OCI-LY1 (cell line): ENCODE results near the gene TRPV2.

Source experiments
- H2AFZ ChIP-seq: fragments of 200-600 bp; sonication (generic), shearing (Covaris generic); 2 replicates; pipeline ENCODE4 v1.6.0; 2014; ENCODE audit warnings: antibody characterized with exemption, mild to moderate bottlenecking, low read length
- H3F3A ChIP-seq: fragments of 200-600 bp; sonication (generic), shearing (Covaris generic); 2 replicates; pipeline ENCODE4 v1.6.0; 2014; ENCODE audit warnings: mild to moderate bottlenecking, antibody characterized with exemption, low read length, moderate library complexity; ENCODE audit not compliant: insufficient read depth
- H3K27ac ChIP-seq: fragments of 200-600 bp; sonication (generic); 2 replicates; pipeline ENCODE4 v1.5.1; 2014; ENCODE audit warnings: low read length, mixed run types, mild to moderate bottlenecking, low read depth; ENCODE audit not compliant: poor library complexity, severe bottlenecking
- H3K27me3 ChIP-seq: fragments of 200-600 bp; sonication (generic); 2 replicates; pipeline ENCODE4 v1.6.0; 2014; ENCODE audit warnings: antibody characterized with exemption, mild to moderate bottlenecking, low read length, moderate library complexity; ENCODE audit not compliant: insufficient read depth
- H3K36me3 ChIP-seq: fragments of 200-600 bp; sonication (generic); 2 replicates; pipeline ENCODE4 v1.6.1; 2014; ENCODE audit warnings: mild to moderate bottlenecking, antibody characterized with exemption, low read length, moderate library complexity, mixed read lengths; ENCODE audit not compliant: insufficient read depth
- H3K4me1 ChIP-seq: fragments of 200-600 bp; sonication (generic); 2 replicates; pipeline ENCODE4 v1.5.1; 2014; ENCODE audit warnings: mild to moderate bottlenecking, low read length, moderate library complexity; ENCODE audit not compliant: insufficient read depth, severe bottlenecking
- H3K4me2 ChIP-seq: fragments of 200-600 bp; sonication (generic), shearing (Covaris generic); 2 replicates; pipeline ENCODE4 v1.6.1; 2014; ENCODE audit warnings: low read length
- H3K4me3 ChIP-seq: fragments of 200-600 bp; sonication (generic); 2 replicates; pipeline ENCODE4 v1.5.1; 2014; ENCODE audit warnings: low read length, low read depth, mild to moderate bottlenecking, mixed read lengths; ENCODE audit not compliant: poor library complexity, severe bottlenecking
- H3K79me2 ChIP-seq: fragments of 200-600 bp; shearing (Covaris generic); 2 replicates; pipeline ENCODE4 v1.6.1; 2016; ENCODE audit warnings: mixed run types, low read length, mixed read lengths; ENCODE audit not compliant: insufficient read depth
- H3K9ac ChIP-seq: fragments of 200-600 bp; sonication (generic), shearing (Covaris generic); 2 replicates; pipeline ENCODE4 v1.6.1; 2014; ENCODE audit warnings: mild to moderate bottlenecking, low read length, mixed read lengths
- H3K9me2 ChIP-seq: fragments of 200-600 bp; sonication (generic), shearing (Covaris generic); 2 replicates; pipeline ENCODE4 v1.6.1; 2014; ENCODE audit warnings: low read depth, mild to moderate bottlenecking, low read length, mixed read lengths
- H3K9me3 ChIP-seq: fragments of 200-600 bp; shearing (Covaris generic); 2 replicates; pipeline ENCODE4 v1.6.1; 2014; ENCODE audit warnings: low read length, mixed read lengths
- H4K20me1 ChIP-seq: fragments of 200-600 bp; sonication (generic), shearing (Covaris generic); 2 replicates; pipeline ENCODE4 v1.6.0; 2016; ENCODE audit warnings: mild to moderate bottlenecking, low read length; ENCODE audit not compliant: insufficient read depth
- EZH2 ChIP-seq: fragments of 200-600 bp; sonication (generic), shearing (Covaris generic); IDR thresholded peaks from 2 replicates; pipeline ENCODE4 v1.8.0; 2017; ENCODE audit warnings: borderline replicate concordance, mixed run types, mild to moderate bottlenecking, antibody characterized with exemption, low read length, moderate library complexity, mixed read lengths
- TF ChIP-seq, protein P1 (sequence below): fragments of 200-600 bp; sonication (generic), shearing (Covaris generic); IDR thresholded peaks from 2 replicates; pipeline ENCODE4 v1.5.1; 2017; ENCODE audit warnings: mild to moderate bottlenecking, antibody characterized with exemption, low read length, moderate library complexity, mixed read lengths

TRPV2 gene

DNA sequence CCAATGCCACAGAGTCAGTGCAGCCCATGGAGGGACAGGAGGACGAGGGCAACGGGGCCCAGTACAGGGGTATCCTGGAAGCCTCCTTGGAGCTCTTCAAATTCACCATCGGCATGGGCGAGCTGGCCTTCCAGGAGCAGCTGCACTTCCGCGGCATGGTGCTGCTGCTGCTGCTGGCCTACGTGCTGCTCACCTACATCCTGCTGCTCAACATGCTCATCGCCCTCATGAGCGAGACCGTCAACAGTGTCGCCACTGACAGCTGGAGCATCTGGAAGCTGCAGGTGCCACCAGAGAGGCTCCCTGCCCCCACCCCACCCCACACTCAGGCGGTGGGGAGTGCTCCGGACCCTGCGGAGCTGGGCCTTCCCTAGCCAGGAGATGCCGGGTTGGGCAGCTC, 16.6 kb downstream of the TRPV2 start:
- H3K9me2 ChIP-seq: no peaks in the 10 kb centered on the region
- no peak overlapping the region for H3K9ac ChIP-seq
- no peak for TF ChIP-seq EZH2
- TF ChIP-seq, protein P1, sequence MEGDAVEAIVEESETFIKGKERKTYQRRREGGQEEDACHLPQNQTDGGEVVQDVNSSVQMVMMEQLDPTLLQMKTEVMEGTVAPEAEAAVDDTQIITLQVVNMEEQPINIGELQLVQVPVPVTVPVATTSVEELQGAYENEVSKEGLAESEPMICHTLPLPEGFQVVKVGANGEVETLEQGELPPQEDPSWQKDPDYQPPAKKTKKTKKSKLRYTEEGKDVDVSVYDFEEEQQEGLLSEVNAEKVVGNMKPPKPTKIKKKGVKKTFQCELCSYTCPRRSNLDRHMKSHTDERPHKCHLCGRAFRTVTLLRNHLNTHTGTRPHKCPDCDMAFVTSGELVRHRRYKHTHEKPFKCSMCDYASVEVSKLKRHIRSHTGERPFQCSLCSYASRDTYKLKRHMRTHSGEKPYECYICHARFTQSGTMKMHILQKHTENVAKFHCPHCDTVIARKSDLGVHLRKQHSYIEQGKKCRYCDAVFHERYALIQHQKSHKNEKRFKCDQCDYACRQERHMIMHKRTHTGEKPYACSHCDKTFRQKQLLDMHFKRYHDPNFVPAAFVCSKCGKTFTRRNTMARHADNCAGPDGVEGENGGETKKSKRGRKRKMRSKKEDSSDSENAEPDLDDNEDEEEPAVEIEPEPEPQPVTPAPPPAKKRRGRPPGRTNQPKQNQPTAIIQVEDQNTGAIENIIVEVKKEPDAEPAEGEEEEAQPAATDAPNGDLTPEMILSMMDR: no peak
- no peak overlapping the region for H2AFZ ChIP-seq
- H3K27me3 ChIP-seq: no peaks in the 10 kb centered on the region
- no peaks in the 10 kb centered on the region for H3F3A ChIP-seq
- no peaks in the 10 kb centered on the region for H3K9me3 ChIP-seq
- H3K4me1 ChIP-seq: peaks cover 20% of the 10 kb centered on the region
- H3K36me3 ChIP-seq: peaks cover 23% of the 10 kb centered on the region; the same call in 1 of the 2 replicates
- no peak overlapping the region for H3K4me2 ChIP-seq
- H3K27ac ChIP-seq: no peak overlapping the region
- H4K20me1 ChIP-seq: no peaks in the 10 kb centered on the region
- H3K79me2 ChIP-seq: no peaks in the 10 kb centered on the region
- H3K4me3 ChIP-seq: no peak overlapping the region

DNA sequence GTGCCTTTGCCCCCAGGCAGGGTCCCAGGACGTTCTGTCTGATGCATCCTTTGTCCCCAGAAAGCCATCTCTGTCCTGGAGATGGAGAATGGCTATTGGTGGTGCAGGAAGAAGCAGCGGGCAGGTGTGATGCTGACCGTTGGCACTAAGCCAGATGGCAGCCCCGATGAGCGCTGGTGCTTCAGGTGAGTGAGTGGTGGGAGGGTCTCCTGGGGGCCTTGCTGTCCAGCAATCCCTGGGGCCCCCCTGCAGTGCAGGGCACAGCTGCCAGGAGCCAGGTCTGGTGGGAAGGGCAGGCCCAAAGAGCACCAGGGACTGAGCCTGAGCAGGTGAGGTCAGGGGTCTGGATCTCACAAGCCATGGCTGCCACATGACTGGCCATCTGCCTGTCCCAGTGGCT, 18.1 kb downstream of the TRPV2 start:
- H3K4me1 ChIP-seq: peaks cover 22% of the 10 kb centered on the region
- peaks cover 12% of the 10 kb centered on the region; the same call in 1 of the 2 replicates for H3K36me3 ChIP-seq
- H3K27me3 ChIP-seq: no peaks in the 10 kb centered on the region
- H3F3A ChIP-seq: no peaks in the 10 kb centered on the region
- H3K4me2 ChIP-seq: no peak overlapping the region
- TF ChIP-seq, protein P1: no peak
- TF ChIP-seq EZH2: no peak
- no peaks in the 10 kb centered on the region for H4K20me1 ChIP-seq
- no peak overlapping the region for H3K27ac ChIP-seq
- H2AFZ ChIP-seq: no peak overlapping the region
- H3K9ac ChIP-seq: no peak overlapping the region
- H3K9me2 ChIP-seq: no peaks in the 10 kb centered on the region
- no peaks in the 10 kb centered on the region for H3K9me3 ChIP-seq
- H3K4me3 ChIP-seq: no peak overlapping the region
- H3K79me2 ChIP-seq: no peaks in the 10 kb centered on the region

DNA sequence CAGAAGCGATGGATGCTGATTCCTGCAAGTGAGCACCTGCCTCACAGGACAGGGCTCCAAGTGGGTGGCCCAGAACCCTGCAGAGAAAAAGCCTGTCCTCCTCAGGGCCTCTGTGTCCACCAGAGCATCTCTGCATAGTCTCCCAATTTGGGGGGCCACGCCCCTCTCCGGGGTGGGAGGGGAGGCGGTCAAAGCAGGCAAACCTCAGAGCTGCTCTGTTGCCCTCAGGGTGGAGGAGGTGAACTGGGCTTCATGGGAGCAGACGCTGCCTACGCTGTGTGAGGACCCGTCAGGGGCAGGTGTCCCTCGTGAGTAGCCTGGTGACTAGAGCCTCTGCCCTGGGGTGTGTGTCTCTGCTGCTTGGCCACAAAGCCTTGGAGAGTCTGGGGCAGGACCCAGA, 19.3 kb downstream of the TRPV2 start:
- TF ChIP-seq EZH2: no peak
- TF ChIP-seq, protein P1: no peak
- H3K27ac ChIP-seq: peak overlapping the region; percentile 67

More for the DNA sequence above, 19.3 kb downstream of the TRPV2 start:
- no peaks in the 10 kb centered on the region for H3F3A ChIP-seq
- H3K9ac ChIP-seq: peak overlapping the region; percentile 22; the same call in 1 of the 2 replicates
- H3K4me3 ChIP-seq: peak overlapping the region; percentile 11
- peaks cover 11% of the 10 kb centered on the region for H3K36me3 ChIP-seq
- H4K20me1 ChIP-seq: no peaks in the 10 kb centered on the region
- H3K9me2 ChIP-seq: no peaks in the 10 kb centered on the region
- H3K9me3 ChIP-seq: no peaks in the 10 kb centered on the region
- peak overlapping the region; percentile 25; the same call in 1 of the 2 replicates for H3K4me2 ChIP-seq
- H3K27me3 ChIP-seq: no peaks in the 10 kb centered on the region
- H3K4me1 ChIP-seq: peaks cover 19% of the 10 kb centered on the region
- 0 out of 2 replicates have a peak overlapping the region, but pooled peaks have one; percentile 27 for H2AFZ ChIP-seq
- peaks cover 8% of the 10 kb centered on the region for H3K79me2 ChIP-seq
